SKM-1 (cell line): Measurements from ENCODE around the gene MYOZ3.

ENCODE experiments used
- DNase-seq: peaks from one replicate; lab custom pipeline; 2025; ENCODE audit not compliant: unreplicated experiment; lab: John Stamatoyannopoulos, UW

The MYOZ3 gene

GRCh38 chr5:150661086-150661485, at the start of gene MYOZ3:
Gene MYOZ3 (plus strand): TSS chr5:150661251. CDS start chr5:150662942, 1,691 bp downstream.
- DNase-seq, result no peak

GRCh38 chr5:150612405-150612804, 48.6 kb upstream of the MYOZ3 start:
- DNase-seq, result no peak

DNA sequence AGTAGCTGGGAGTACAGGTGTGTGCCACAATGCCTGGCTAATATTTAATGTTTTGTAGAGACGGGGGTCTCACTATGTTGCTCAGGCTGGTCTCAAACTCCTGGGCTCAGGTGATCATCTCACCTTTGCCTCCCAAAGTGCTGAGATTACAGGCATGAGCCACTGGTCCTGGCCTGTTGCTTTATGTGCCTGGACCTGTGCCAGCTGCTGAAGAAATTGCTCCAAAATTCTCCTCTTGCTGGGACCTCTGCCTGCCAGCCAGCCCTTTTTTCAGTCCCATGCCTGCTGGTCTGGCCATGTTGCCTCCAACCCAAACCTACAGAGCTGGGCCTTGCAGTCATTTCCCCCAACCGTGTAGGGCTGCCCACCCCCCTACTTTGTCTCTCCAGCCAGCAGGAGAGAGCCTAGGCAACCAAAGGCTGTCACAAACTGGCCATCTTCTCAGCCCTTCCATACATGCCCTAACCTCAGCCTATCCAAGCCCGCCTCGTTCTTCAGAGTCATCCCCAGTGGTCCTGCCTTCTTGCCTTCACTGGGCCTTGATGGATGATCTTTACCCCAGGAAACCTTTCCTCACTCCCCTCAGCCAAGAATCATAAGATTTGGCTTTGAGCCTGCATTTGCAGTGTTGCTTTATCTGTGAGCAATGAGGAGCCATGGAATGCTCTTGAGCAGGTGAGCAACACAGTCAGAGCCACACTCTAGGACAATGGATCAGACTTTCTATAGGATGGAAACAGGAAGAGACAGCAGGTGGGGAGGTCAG, 48.0 kb upstream of the MYOZ3 start:
- DNase-seq, result no peak

DNA sequence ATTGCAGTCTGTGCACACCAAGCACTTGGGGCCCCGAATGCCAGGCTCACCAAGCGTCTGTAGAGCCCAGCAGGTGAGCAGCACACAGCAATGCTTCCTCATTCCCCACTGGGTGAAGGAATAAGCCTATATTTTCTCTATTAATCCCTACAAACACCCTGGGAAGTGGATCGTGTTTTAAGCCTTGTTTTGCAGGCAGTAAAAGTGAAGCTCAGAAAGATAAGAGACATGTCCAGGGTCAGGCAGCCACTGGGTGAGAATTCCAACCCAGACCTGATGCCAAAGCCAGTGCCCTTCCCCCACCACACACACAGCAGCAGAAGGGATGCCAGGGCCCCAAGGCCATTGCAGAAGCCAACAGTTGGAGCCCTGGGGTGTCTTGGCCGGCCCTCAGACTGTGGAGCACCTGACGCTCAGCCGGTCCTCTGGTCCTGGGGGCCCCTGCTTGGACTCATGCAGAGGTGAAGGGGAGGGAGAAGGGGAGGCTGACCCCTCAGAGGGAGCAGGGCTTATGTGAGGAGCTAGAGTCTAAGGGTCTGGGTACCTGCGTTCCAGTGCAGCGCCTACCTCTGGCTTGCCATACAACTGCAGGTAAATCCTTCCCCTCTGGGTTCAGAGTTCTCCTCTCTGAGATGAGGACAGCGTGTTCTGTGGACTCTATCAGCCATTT, 46.9 kb upstream of the MYOZ3 start:
- DNase-seq, result no peak

GRCh38 chr5:150614661-150615060, 46.4 kb upstream of the MYOZ3 start:
- DNase-seq, result no peak

- no peak for DNase-seq
These were observed 45.8 kb upstream of the MYOZ3 start for GRCh38 chr5:150615141-150615699.

DNA sequence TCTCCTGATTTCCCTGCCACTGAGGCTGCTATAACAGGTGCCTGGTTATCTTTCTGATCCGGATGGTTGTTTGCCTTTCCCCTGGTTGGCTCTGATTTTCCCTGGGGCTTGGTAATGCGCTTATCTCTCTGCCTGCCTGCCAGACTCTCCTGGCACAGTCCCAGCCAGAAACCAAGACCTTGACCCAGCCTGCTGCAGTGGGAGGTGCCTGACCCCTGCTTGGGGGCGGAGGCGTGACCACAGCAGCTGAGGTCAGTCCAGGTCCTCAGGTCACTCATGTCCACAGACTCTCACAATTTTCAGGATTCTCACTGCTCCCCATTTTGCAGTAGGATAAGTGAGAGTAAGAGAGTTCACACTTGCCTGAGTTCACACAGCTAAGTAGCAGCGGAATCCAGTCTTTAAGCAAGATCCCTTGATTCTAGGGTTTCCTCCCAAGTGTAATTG, 45.0 kb upstream of the MYOZ3 start:
- DNase-seq, result no peak

DNA sequence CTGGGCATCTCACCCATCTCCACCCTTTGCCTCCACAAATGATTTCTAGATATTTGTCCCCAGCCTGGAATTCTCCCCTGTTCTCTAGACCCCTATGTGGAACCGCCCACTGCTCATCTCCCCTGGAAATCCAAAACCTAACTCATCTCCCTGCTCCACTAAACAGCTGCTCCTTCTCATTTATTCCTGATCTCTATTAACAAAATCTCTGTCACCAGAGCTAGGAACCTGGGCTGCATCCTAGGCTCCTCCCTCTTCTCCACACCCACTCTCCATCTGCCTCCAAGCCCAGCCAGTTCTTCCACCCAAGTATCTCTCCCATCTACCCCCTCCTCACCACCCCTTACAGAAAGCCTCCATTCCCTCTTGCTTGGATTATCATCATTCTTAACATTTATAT, 44.5 kb upstream of the MYOZ3 start:
- no peak for DNase-seq

GRCh38 chr5:150618163-150618562, 42.9 kb upstream of the MYOZ3 start:
- DNase-seq, result no peak

DNA sequence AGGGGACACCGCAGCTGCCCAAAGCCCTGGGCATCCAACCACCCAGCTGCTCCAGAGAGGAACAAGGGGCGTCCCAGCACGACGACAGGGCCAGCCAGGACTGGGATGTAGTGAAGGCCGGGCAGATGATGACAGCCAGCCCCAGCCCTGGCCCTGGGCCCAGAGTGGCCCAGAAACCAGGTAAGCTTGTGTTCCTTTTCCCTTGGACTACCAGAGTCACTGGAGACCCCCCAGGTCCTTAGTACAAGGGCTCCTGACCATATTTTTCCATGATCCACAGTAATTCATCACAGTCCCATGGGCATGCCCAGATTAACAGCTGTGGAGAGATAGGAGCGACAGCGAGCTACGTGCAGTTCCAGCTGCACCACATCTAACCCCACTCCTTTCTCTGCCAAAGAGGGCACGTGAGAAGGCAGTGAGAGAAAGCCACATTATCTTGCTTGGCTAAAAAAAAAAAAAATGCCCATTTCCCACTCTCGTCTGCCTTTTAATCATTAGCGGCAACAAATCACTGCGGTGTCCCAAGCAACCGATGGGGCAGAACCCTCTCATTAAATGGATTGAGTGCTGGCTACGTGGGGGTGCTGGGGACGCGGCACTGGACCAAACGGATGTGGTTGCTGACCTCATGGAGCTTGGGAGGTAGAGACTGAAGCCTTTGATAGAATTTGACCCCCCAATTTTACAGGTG, 42.3 kb upstream of the MYOZ3 start:
- DNase-seq, result no peak

GRCh38 chr5:150619359-150620230, 41.5 kb upstream of the MYOZ3 start:
- DNase-seq, result no peak

- DNase-seq, result no peak
These were observed 39.8 kb upstream of the MYOZ3 start for GRCh38 chr5:150621301-150621700.

DNA sequence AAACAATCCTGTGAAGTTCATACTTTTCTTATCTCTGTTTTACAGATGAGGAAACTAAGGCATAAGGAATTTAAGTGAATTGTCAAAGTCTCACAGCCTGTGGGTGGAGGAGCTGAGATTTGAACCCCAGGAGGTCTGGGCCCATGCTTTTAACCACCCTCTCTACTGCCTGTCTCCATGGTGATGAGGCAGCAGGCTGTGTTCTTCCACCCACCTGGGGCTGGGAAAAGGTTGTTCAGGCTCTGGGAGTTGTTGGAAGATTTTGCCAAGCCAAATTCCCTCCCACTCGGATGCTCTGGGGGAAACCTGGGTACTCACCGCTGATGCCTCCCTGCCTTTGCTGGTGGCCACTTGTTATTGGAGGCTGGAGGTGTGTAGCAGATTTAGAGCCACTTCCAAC, 38.9 kb upstream of the MYOZ3 start:
- DNase-seq, result no peak

DNA sequence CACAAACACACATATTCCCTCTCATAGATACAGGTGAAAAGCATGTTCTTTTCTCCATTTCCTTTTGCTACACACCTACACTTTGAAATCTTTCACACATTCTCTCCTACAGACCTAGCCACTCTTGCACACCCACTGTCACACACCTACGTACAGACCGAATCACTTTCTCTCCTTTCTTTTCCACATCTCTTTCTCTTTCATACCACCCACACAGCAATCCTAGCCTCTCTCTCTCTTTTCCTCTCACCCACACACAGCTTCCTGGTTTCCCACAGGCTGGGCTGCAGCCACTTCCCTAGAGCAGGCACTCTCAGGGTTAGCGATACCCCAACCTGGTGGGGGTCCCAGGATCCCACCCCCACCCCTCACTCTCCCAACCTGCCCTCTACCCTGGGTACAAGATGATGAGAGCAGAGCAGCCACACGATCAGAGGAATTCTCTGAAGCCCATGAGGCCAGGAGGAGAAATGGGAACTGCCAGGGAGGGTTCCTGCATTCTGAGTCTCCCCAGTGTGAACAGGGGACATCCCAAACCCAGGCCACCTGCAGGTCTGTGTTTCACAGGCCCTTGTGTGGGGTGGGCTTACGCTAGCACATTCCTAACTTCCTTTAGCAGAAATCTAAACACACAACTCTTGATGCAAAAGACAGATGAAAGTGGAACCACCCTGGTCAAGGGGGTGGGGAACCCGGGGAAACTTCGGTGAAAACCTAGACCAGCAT, 37.7 kb upstream of the MYOZ3 start:
- no peak for DNase-seq

- no peak for DNase-seq
These were observed 37.2 kb upstream of the MYOZ3 start for GRCh38 chr5:150623878-150624216.

DNA sequence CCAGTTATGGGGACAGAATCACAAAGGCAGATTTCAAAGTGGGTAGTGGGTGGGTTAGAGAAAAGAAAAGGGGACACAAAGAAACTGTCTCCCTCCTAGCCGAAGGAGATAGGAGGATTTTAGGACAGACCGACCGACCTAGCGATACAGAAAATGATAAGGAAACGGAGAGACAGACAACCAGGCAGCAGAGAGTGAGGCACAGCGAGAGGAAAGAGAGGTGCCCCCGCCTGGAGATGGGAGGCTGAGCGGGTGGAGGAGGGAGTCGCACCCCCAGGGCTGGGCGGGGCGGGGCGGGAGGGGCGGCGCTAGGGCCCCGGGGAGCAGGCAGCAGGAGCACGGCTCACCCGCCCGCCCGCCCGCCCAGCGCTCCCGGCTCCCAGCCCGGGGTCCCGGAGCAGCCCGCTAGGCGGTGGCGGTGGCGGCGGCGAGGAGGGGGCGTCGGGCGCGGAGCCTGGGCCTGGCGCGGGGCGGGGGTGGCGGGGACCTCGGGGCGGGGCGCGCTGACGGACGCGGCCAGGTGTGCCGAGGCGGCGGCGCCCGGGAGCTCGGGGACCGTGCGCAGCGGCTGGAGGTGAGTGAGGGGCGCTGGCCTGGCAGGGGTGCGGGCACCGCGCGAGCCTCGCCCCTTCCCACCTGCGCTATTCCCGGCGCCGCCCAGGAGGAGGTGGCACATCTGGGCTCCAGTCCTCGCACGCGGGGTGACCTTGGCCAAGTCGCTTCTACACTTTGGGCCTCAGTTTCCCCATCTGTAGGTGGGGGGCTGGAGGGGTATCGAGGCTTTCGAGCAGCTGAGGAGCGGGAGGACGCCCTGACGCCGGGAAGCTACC, 36.5 kb upstream of the MYOZ3 start:
- DNase-seq, result no peak

GRCh38 chr5:150625164-150625535, 35.9 kb upstream of the MYOZ3 start:
- no peak for DNase-seq

- no peak for DNase-seq
These were observed 35.0 kb upstream of the MYOZ3 start for GRCh38 chr5:150625831-150626746.
